Hematopoietic multipotent progenitor cell treated with erythropoietin and hydrocortisone succinate and interleukin-3 and kit ligand, for 15 days (in vitro differentiated cells): Measurements from ENCODE around the gene JAM2.
A peak's percentile ranks its signal among the peaks of the same experiment; 100 is the strongest.
"Not testable (repeated sequence)": the region's sequence is repeated elsewhere in the genome, so short reads cannot be mapped to it uniquely, and the experiment has no call there.

Experiments
- DNase-seq: peaks from one replicate; pipeline ENCODE4 v3.0.0-alpha.2; 2015; ENCODE audit warnings: low spot score

Gene JAM2

GRCh38 chr21:25638660-25639550, at the start of gene JAM2:
Gene JAM2, plus strand, starts transcription at chr21:25639258. Its CDS starts 564 bp downstream, at chr21:25639822.
- no peak for DNase-seq

GRCh38 chr21:25589887-25590286, 49.2 kb upstream of the JAM2 start:
- no peak for DNase-seq

- peak; percentile 77 for DNase-seq
Measured at GRCh38 chr21:25607151-25608043, 31.7 kb upstream of the JAM2 start, which contains the start of gene MRPL39. Gene MRPL39, minus strand, starts transcription at chr21:25607481. Its CDS starts 6 bp downstream, at chr21:25607475.

- peak; percentile 78 for DNase-seq
Measured at GRCh38 chr21:25608044-25608737, 30.9 kb upstream of the JAM2 start.

GRCh38 chr21:25614441-25614840, 24.6 kb upstream of the JAM2 start:
- no peak for DNase-seq

GRCh38 chr21:25615880-25616279, 23.2 kb upstream of the JAM2 start:
- DNase-seq = no peak

GRCh38 chr21:25619198-25619597, 19.9 kb upstream of the JAM2 start:
- DNase-seq = no peak

GRCh38 chr21:25624511-25624910, 14.5 kb upstream of the JAM2 start:
- DNase-seq = no peak

GRCh38 chr21:25625036-25625435, 14.0 kb upstream of the JAM2 start:
- DNase-seq = no peak

- DNase-seq = not testable (repeated sequence)
Measured at GRCh38 chr21:25625776-25626555, 13.1 kb upstream of the JAM2 start.

GRCh38 chr21:25626757-25627156, 12.3 kb upstream of the JAM2 start:
- no peak for DNase-seq

- DNase-seq = no peak
Measured at GRCh38 chr21:25632296-25632695, 6.8 kb upstream of the JAM2 start.

- DNase-seq = no peak
Measured at GRCh38 chr21:25635310-25635709, 3.7 kb upstream of the JAM2 start.

GRCh38 chr21:25636727-25637126, 2.3 kb upstream of the JAM2 start:
- DNase-seq = no peak

GRCh38 chr21:25637851-25638659, 1.0 kb upstream of the JAM2 start:
- DNase-seq = no peak

GRCh38 chr21:25639551-25640201, 618 bp downstream of the JAM2 start:
- DNase-seq = no peak

GRCh38 chr21:25640202-25640942, 1.3 kb downstream of the JAM2 start:
- DNase-seq = no peak

- no peak for DNase-seq
Measured at GRCh38 chr21:25640943-25641292, 1.9 kb downstream of the JAM2 start.

- DNase-seq = no peak
Measured at GRCh38 chr21:25643486-25643885, 4.4 kb downstream of the JAM2 start.
